ENCODE results near the gene MED31. TPM values are rescaled to one million over a fixed set of nuclear protein-coding genes. Genes with fewer than 3 reads are reported as not detected.

MED31 gene
- total and polyA plus RNA-seq, 2 of the 13 experiments (the other 11 are each of a cell fraction or from before 2014, with no cell fraction given), result 19.0 to 20.9 TPM

DNA sequence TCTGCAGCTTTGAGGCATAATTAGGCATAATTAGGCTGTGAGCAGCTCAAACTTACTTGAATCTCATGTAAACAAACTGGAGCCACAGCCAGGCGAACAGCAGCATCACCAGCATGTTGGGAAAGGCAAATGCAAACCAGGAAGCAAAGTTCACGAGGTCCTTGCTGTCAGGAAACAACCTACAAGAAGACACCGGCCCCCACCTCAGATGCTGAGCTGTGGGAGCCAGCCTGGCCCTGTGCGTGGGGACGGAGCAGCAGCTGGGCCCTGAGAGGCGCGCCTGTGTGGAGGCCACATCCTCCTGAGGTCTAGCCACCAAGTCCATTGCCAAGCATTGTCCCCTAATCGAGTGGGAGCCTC lies 49.5 kb upstream of the MED31 start (continued):
- TF ChIP-seq, protein P1, sequence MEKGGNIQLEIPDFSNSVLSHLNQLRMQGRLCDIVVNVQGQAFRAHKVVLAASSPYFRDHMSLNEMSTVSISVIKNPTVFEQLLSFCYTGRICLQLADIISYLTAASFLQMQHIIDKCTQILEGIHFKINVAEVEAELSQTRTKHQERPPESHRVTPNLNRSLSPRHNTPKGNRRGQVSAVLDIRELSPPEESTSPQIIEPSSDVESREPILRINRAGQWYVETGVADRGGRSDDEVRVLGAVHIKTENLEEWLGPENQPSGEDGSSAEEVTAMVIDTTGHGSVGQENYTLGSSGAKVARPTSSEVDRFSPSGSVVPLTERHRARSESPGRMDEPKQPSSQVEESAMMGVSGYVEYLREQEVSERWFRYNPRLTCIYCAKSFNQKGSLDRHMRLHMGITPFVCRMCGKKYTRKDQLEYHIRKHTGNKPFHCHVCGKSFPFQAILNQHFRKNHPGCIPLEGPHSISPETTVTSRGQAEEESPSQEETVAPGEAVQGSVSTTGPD (CRISPR knock-in tag; IDR thresholded peaks at IDR 0.05), result no peak
- TF ChIP-seq ZNF234 (CRISPR knock-in tag; conservative IDR thresholded peaks at IDR 0.05) (no peak), SAP130 (CRISPR knock-in tag; IDR thresholded peaks at IDR 0.05; ENCODE audit: low read depth) (peak; percentile 17; the same call in 1 of the 2 replicates), ZNF777 (CRISPR knock-in tag; IDR thresholded peaks at IDR 0.05) (no peak), ZNF510 (CRISPR knock-in tag; IDR thresholded peaks at IDR 0.05; ENCODE audit: low read depth) (no peak), ZNF225 (CRISPR knock-in tag; IDR thresholded peaks at IDR 0.05) (no peak), EEA1 (CRISPR knock-in tag; IDR thresholded peaks at IDR 0.05; ENCODE audit: borderline replicate concordance) (no peak), CHCHD3 (CRISPR knock-in tag; IDR thresholded peaks at IDR 0.05) (no peak), POLR2G (IDR thresholded peaks at IDR 0.05; ENCODE audit: low read depth, low read length) (no peak; the same call in 1 of the 2 replicates), FOSL2 (CRISPR knock-in tag; IDR thresholded peaks at IDR 0.05) (peak; percentile 9; the same call in 1 of the 2 replicates), CHD2 (IDR thresholded peaks at IDR 0.05; ENCODE audit: low read depth, low read length) (no peak), ZNF672 (CRISPR knock-in tag; IDR thresholded peaks at IDR 0.05) (no peak), ATRX (CRISPR knock-in tag; IDR thresholded peaks at IDR 0.05; ENCODE audit: borderline replicate concordance) (no peak), RFXANK (CRISPR knock-in tag; IDR thresholded peaks at IDR 0.05) (no peak), MIXL1 (CRISPR knock-in tag; IDR thresholded peaks at IDR 0.05) (no peak), KLF15 (CRISPR knock-in tag; IDR thresholded peaks at IDR 0.05; ENCODE audit: borderline replicate concordance) (no peak), HDAC1 (CRISPR knock-in tag; IDR thresholded peaks at IDR 0.05) (no peak), GATAD2A (CRISPR knock-in tag; IDR thresholded peaks at IDR 0.05) (no peak; the same call in 1 of the 2 replicates), HOXD1 (CRISPR knock-in tag; IDR thresholded peaks at IDR 0.05) (no peak), DNMT3B (CRISPR knock-in tag; conservative IDR thresholded peaks at IDR 0.05) (no peak), SOX5 (CRISPR knock-in tag; IDR thresholded peaks at IDR 0.05; ENCODE audit: borderline replicate concordance) (0 out of 2 replicates have a peak, but pooled peaks have one; percentile 29), MXI1 (IDR thresholded peaks at IDR 0.05; ENCODE audit: borderline replicate concordance, low read depth, low read length) (no peak)
- TF ChIP-seq, protein P2, sequence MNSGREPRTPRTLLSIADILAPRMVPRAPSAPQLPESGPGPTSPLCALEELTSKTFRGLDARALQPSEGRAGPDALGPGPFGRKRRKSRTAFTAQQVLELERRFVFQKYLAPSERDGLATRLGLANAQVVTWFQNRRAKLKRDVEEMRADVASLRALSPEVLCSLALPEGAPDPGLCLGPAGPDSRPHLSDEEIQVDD (CRISPR knock-in tag; IDR thresholded peaks at IDR 0.05; ENCODE audit: borderline replicate concordance), result no peak
- TF ChIP-seq, protein P3, sequence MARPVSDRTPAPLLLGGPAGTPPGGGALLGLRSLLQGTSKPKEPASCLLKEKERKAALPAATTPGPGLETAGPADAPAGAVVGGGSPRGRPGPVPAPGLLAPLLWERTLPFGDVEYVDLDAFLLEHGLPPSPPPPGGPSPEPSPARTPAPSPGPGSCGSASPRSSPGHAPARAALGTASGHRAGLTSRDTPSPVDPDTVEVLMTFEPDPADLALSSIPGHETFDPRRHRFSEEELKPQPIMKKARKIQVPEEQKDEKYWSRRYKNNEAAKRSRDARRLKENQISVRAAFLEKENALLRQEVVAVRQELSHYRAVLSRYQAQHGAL (CRISPR knock-in tag; IDR thresholded peaks at IDR 0.05; ENCODE audit: not compliant biosample characterization), result no peak
- TF ChIP-seq, protein P4, sequence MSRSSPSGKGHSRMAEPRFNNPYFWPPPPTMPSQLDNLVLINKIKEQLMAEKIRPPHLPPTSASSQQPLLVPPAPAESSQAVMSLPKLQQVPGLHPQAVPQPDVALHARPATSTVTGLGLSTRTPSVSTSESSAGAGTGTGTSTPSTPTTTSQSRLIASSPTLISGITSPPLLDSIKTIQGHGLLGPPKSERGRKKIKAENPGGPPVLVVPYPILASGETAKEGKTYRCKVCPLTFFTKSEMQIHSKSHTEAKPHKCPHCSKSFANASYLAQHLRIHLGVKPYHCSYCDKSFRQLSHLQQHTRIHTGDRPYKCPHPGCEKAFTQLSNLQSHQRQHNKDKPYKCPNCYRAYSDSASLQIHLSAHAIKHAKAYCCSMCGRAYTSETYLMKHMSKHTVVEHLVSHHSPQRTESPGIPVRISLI (CRISPR knock-in tag; IDR thresholded peaks at IDR 0.05; ENCODE audit: borderline replicate concordance), result no peak
- TF ChIP-seq, protein P5, sequence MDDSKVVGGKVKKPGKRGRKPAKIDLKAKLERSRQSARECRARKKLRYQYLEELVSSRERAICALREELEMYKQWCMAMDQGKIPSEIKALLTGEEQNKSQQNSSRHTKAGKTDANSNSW (CRISPR knock-in tag; IDR thresholded peaks at IDR 0.05; ENCODE audit: borderline replicate concordance), result no peak
- TF ChIP-seq, protein P6, sequence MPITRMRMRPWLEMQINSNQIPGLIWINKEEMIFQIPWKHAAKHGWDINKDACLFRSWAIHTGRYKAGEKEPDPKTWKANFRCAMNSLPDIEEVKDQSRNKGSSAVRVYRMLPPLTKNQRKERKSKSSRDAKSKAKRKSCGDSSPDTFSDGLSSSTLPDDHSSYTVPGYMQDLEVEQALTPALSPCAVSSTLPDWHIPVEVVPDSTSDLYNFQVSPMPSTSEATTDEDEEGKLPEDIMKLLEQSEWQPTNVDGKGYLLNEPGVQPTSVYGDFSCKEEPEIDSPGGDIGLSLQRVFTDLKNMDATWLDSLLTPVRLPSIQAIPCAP (CRISPR knock-in tag; IDR thresholded peaks at IDR 0.05; ENCODE audit: low read depth), result no peak
- TF ChIP-seq, protein P7, sequence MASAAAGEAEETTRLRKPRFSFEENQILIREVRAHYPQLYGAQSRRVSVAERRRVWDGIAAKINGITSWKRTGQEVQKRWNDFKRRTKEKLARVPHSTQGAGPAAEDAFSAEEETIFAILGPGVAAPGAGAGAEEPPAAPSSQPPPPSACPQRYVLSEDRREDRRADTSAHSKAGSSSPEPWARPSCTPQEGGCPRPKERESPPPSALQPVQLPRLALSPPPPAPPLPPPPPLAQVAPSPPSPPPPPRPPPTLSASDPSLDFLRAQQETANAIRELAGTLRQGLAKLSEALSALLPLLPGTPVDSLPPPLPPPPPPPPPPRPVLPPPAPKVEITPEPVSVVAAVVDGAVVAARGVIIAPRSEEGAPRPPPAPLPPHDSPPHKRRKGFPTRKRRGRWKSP (CRISPR knock-in tag; IDR thresholded peaks at IDR 0.05), result no peak

Data from HepG2 (cell line).